HEK293 (cell line): ENCODE measurements around the gene TCIRG1.

Source experiments
- CTCF ChIA-PET: fragments of 350-600 bp; formaldehyde crosslinking; extraction: SDS; loops from one replicate; lab custom pipeline; 2021; ENCODE audit warnings: antibody characterized with exemption; lab: Yijun Ruan, JAX
- POLR2A ChIA-PET: fragments of 300-600 bp; formaldehyde crosslinking; extraction: SDS; loops from one replicate; lab custom pipeline; 2020; ENCODE audit warnings: antibody characterized with exemption, inconsistent platforms; lab: Yijun Ruan, JAX
- H3K27ac ChIP-seq: fragments of 200-500 bp; sonication (Bioruptor generic); 2 replicates; pipeline ENCODE4 v1.5.1; 2014; ENCODE audit warnings: low read depth, low read length, control low read depth, inconsistent platforms; ENCODE audit errors: extremely low read depth
- H3K36me3 ChIP-seq, 2 experiments: fragments of 200-500 bp in 1 of 2; sonication (Bioruptor generic) in 1 of 2; 1 replicate in 1 of 2; 2 replicates in 1 of 2; pipeline ENCODE4 v1.5.1; 2014 to 2017; ENCODE audit warnings: inconsistent platforms in 2 of 2, low read length in 2 of 2; ENCODE audit not compliant: control insufficient read depth in 2 of 2, insufficient read depth in 1 of 2
- H3K4me1 ChIP-seq: fragments of 200-500 bp; sonication (Bioruptor generic); 2 replicates; pipeline ENCODE4 v1.5.1; 2014; ENCODE audit warnings: mild to moderate bottlenecking, low read length, inconsistent platforms; ENCODE audit not compliant: control insufficient read depth, insufficient read depth
- H3K4me3 ChIP-seq: 2 replicates; pipeline ENCODE4 v1.5.1; 2011; ENCODE audit warnings: low read depth, mild to moderate bottlenecking, control low read depth, low read length, moderate library complexity
- H3K9me3 ChIP-seq: fragments of 200-500 bp; sonication (Bioruptor generic); 2 replicates; pipeline ENCODE4 v1.5.1; 2014; ENCODE audit warnings: low read depth, low read length, inconsistent platforms; ENCODE audit not compliant: control insufficient read depth, insufficient read depth
- GLI2 ChIP-seq: fragments of 450-650 bp; formaldehyde crosslinking; IDR thresholded peaks from 2 replicates; pipeline ENCODE4; 2017; ENCODE audit warnings: missing biosample characterization, missing genetic modification characterization, low read depth, borderline replicate concordance
- GLIS1 ChIP-seq: fragments of 450-650 bp; formaldehyde crosslinking; IDR thresholded peaks from 2 replicates; pipeline ENCODE4 v1.5.1; 2016; ENCODE audit warnings: missing biosample characterization, missing genetic modification characterization
- IKZF3 ChIP-seq: fragments of 450-650 bp; IDR thresholded peaks from 2 replicates; pipeline ENCODE4 v1.5.0; 2018; ENCODE audit warnings: missing biosample characterization, mild to moderate bottlenecking, missing genetic modification characterization, moderate library complexity
- KLF1 ChIP-seq: fragments of 450-650 bp; formaldehyde crosslinking; IDR thresholded peaks from 2 replicates; pipeline ENCODE4 v1.5.1; 2016; ENCODE audit warnings: missing biosample characterization, missing genetic modification characterization
- OVOL3 ChIP-seq: fragments of 450-650 bp; formaldehyde crosslinking; IDR thresholded peaks from 2 replicates; pipeline ENCODE4 v1.5.1; 2016; ENCODE audit warnings: missing biosample characterization, missing genetic modification characterization
- PRDM4 ChIP-seq: fragments of 450-650 bp; formaldehyde crosslinking; IDR thresholded peaks from 2 replicates; pipeline ENCODE4 v1.5.1; 2017; ENCODE audit warnings: missing biosample characterization, missing genetic modification characterization
- SCRT2 ChIP-seq: fragments of 450-650 bp; formaldehyde crosslinking; IDR thresholded peaks from 2 replicates; pipeline ENCODE4 v1.5.1; 2016; ENCODE audit warnings: missing biosample characterization, missing genetic modification characterization
- SP2 ChIP-seq: fragments of 450-650 bp; formaldehyde crosslinking; IDR thresholded peaks from 2 replicates; pipeline ENCODE4 v1.5.1; 2016; ENCODE audit warnings: missing biosample characterization, missing genetic modification characterization
- SP7 ChIP-seq: fragments of 450-650 bp; formaldehyde crosslinking; IDR thresholded peaks from 2 replicates; pipeline ENCODE4 v1.5.1; 2016; ENCODE audit warnings: missing biosample characterization, missing genetic modification characterization
- ZBTB7A ChIP-seq: fragments of 450-650 bp; formaldehyde crosslinking; IDR thresholded peaks from 2 replicates; pipeline ENCODE4 v1.5.1; 2016; ENCODE audit warnings: low read depth, missing biosample characterization, missing genetic modification characterization
- ZFHX2 ChIP-seq: fragments of 450-650 bp; formaldehyde crosslinking; conservative IDR thresholded peaks from 2 replicates; pipeline ENCODE4 v1.5.1; 2016; ENCODE audit warnings: missing biosample characterization, missing genetic modification characterization
- ZIC2 ChIP-seq: fragments of 450-650 bp; formaldehyde crosslinking; IDR thresholded peaks from 2 replicates; pipeline ENCODE4 v1.5.1; 2016; ENCODE audit warnings: missing biosample characterization, missing genetic modification characterization
- ZNF114 ChIP-seq: fragments of 450-650 bp; formaldehyde crosslinking; IDR thresholded peaks from 2 replicates; pipeline ENCODE4 v1.5.0; 2017; ENCODE audit warnings: missing biosample characterization, missing genetic modification characterization
- ZNF132 ChIP-seq: fragments of 450-650 bp; formaldehyde crosslinking; IDR thresholded peaks from 2 replicates; pipeline ENCODE4 v1.5.1; 2017; ENCODE audit warnings: missing biosample characterization, missing genetic modification characterization, borderline replicate concordance
- ZNF138 ChIP-seq: fragments of 450-650 bp; formaldehyde crosslinking; IDR thresholded peaks from 2 replicates; pipeline ENCODE4 v1.5.1; 2016; ENCODE audit warnings: missing biosample characterization, missing genetic modification characterization, borderline replicate concordance
- ZNF157 ChIP-seq: fragments of 450-650 bp; formaldehyde crosslinking; IDR thresholded peaks from 2 replicates; pipeline ENCODE4 v1.5.1; 2016; ENCODE audit warnings: missing biosample characterization, missing genetic modification characterization
- ZNF341 ChIP-seq: fragments of 450-650 bp; formaldehyde crosslinking; IDR thresholded peaks from 2 replicates; pipeline ENCODE4; 2016; ENCODE audit warnings: low read depth, missing biosample characterization, missing genetic modification characterization
- ZNF423 ChIP-seq: fragments of 450-650 bp; formaldehyde crosslinking; IDR thresholded peaks from 2 replicates; pipeline ENCODE4 v1.5.1; 2016; ENCODE audit warnings: missing biosample characterization, missing genetic modification characterization
- ZNF518A ChIP-seq: fragments of 450-650 bp; formaldehyde crosslinking; conservative IDR thresholded peaks from 2 replicates; pipeline ENCODE4 v1.5.1; 2016; ENCODE audit warnings: low read depth, missing biosample characterization, missing genetic modification characterization
- ZNF670 ChIP-seq: fragments of 450-650 bp; formaldehyde crosslinking; IDR thresholded peaks from 2 replicates; pipeline ENCODE4 v1.5.1; 2016; ENCODE audit warnings: missing biosample characterization, missing genetic modification characterization, low read depth
- ZNF677 ChIP-seq: fragments of 450-650 bp; IDR thresholded peaks from 2 replicates; pipeline ENCODE4 v1.5.0; 2018; ENCODE audit warnings: missing biosample characterization, mild to moderate bottlenecking, missing genetic modification characterization, moderate library complexity
- ZNF837 ChIP-seq: fragments of 450-650 bp; formaldehyde crosslinking; IDR thresholded peaks from 2 replicates; pipeline ENCODE4 v1.5.1; 2016; ENCODE audit warnings: missing biosample characterization, missing genetic modification characterization

Gene TCIRG1

GRCh38 chr11:68042219-68043028, 3.6 kb downstream of the TCIRG1 start:
- Histone ChIP-seq H3K9me3 (no peaks in the 10 kb centered on the region), H3K27ac (no peak overlapping the region), H3K4me1 (no peaks in the 10 kb centered on the region)
- POLR2A ChIA-PET: interaction anchor here (1.4 kb wide), 1 partner anchor 10 kb away, joined by 3 read pairs; no protein-coding TSS in a partner anchor
- TF ChIP-seq ZBTB7A (tag by site-specific recombination): no peak
- TF ChIP-seq ZFHX2: 0 out of 2 replicates have a peak, but pooled peaks have one; percentile 20
- TF ChIP-seq, all 188 proteins: peak for 1
- no peak overlapping the region for H3K4me3 ChIP-seq
- peaks cover 0 to 7% of the 10 kb centered on the region in 2 experiments; a peak in 1 of 3 replicates for H3K36me3 ChIP-seq
- CTCF ChIA-PET: no interaction called here

- H3K36me3 ChIP-seq: peaks cover 0 to 10% of the 10 kb centered on the region in 2 experiments; a peak in 1 of 3 replicates
- H3K27ac ChIP-seq: no peak overlapping the region
- no peaks in the 10 kb centered on the region for H3K9me3 ChIP-seq
- ChIA-PET CTCF (no interaction called here), POLR2A (interaction anchor here (1.4 kb wide), 1 partner anchor 9 kb away, joined by 3 read pairs; no protein-coding TSS in a partner anchor)
- H3K4me3 ChIP-seq: no peak overlapping the region
- TF ChIP-seq GLIS1 (tag by site-specific recombination) (peak; percentile 81), GLI2 (no peak)
- no peaks in the 10 kb centered on the region for H3K4me1 ChIP-seq
These were observed 4.2 kb downstream of the TCIRG1 start for GRCh38 chr11:68043029-68043348.

- Histone ChIP-seq H3K36me3 (peaks cover 0 to 10% of the 10 kb centered on the region in 2 experiments; a peak in 1 of 3 replicates), H3K27ac (no peak overlapping the region), H3K9me3 (no peaks in the 10 kb centered on the region), H3K4me3 (no peak overlapping the region), H3K4me1 (no peaks in the 10 kb centered on the region)
- ChIA-PET POLR2A (interaction anchor here (0.6 to 1.4 kb wide), 2 partner anchors 9 to 14 kb away, joined by 3 to 5 read pairs; no protein-coding TSS in a partner anchor), CTCF (no interaction called here)
- no peak for TF ChIP-seq ZNF157 (tag by site-specific recombination)
- TF ChIP-seq ZNF670 (tag by site-specific recombination): no peak
- TF ChIP-seq ZNF423 (tag by site-specific recombination): peak; percentile 24; the same call in 1 of the 2 replicates
- no peak for TF ChIP-seq ZNF138 (tag by site-specific recombination)
- 0 out of 2 replicates have a peak, but pooled peaks have one; percentile 14 for TF ChIP-seq ZNF341 (tag by site-specific recombination)
- peak; percentile 24; the same call in 1 of the 2 replicates for TF ChIP-seq SP2 (tag by site-specific recombination)
- TF ChIP-seq SP7: peak; percentile 38
- TF ChIP-seq SCRT2: no peak
- no peak for TF ChIP-seq ZNF518A (tag by site-specific recombination)
- TF ChIP-seq ZIC2 (tag by site-specific recombination): peak; percentile 44
- no peak for TF ChIP-seq ZNF837 (tag by site-specific recombination)
- TF ChIP-seq ZNF677 (tag by site-specific recombination): no peak
- TF ChIP-seq OVOL3 (tag by site-specific recombination): no peak
- no peak for TF ChIP-seq IKZF3 (tag by site-specific recombination)
- no peak for TF ChIP-seq ZNF114
- TF ChIP-seq PRDM4 (tag by site-specific recombination): no peak
- TF ChIP-seq ZNF132 (tag by site-specific recombination): no peak
- peak; percentile 80 for TF ChIP-seq KLF1
These were observed 4.7 kb downstream of the TCIRG1 start for GRCh38 chr11:68043349-68044144.
